Gastrocnemius medialis (tissue), 4 donors: ENCODE data around the gene WWOX.

Experiments
- CTCF ChIP-seq, 5 experiments: fragments of 450-650 bp in 3 of 5; fragments of 200-600 bp in 2 of 5; sonication (generic) in 2 of 5; IDR thresholded peaks in 4 of 5; conservative IDR thresholded peaks in 1 of 5; 1 replicate in 4 of 5; 2 replicates in 1 of 5; pipeline ENCODE4 v1.5.1; 2016 to 2019; ENCODE audit warnings: antibody characterized with exemption in 5 of 5, mild to moderate bottlenecking in 3 of 5, moderate library complexity in 3 of 5
- POLR2A ChIP-seq, 2 donors: fragments of 450-650 bp; IDR thresholded peaks; one replicate each; pipeline ENCODE4 v1.6.1; 2017; ENCODE audit warnings: antibody characterized with exemption in 2 of 2, mild to moderate bottlenecking in 2 of 2, moderate library complexity in 2 of 2

- no peak for TF ChIP-seq CTCF (IDR thresholded peaks at IDR 0.05 in 4 of 5, conservative IDR thresholded peaks at IDR 0.05 in 1 of 5)
- no peak for TF ChIP-seq POLR2A (IDR thresholded peaks at IDR 0.05)
Measured at GRCh38 chr16:78605548-78606101, 506.2 kb downstream of the WWOX start.
